Panc1 (cell line): Measurements from ENCODE around the gene DCTN5. TPM values are rescaled to one million over a fixed set of nuclear protein-coding genes. Genes with fewer than 3 reads are reported as not detected.

Source experiments
- ATAC-seq: fragments of 200-7000 bp; cut with Tn5 transposase; 2 replicates; pipeline ENCODE4 v1.9.1; 2020; ENCODE audit warnings: mild to moderate bottlenecking, moderate library complexity
- Bru-seq: library from RNA; stranded (reverse); fragments of 400-500 nt; gene quantifications from one replicate; lab custom pipeline; 2021; lab: Mats Ljungman, UMichigan
- BruChase-seq, 2 experiments: library from RNA; stranded (reverse); fragments of 400-500 nt; gene quantifications; one replicate each; lab custom pipeline; 2021; lab: Mats Ljungman, UMichigan
- BruUV-seq: library from RNA; stranded (reverse); fragments of 400-500 nt; replicated peaks from 2 replicates; lab custom pipeline; 2021; lab: Mats Ljungman, UMichigan
- CTCF ChIA-PET: fragments of 300-600 bp; sonication (Branson Sonifier 250); formaldehyde crosslinking; loops from one replicate; lab custom pipeline; 2022; ENCODE audit warnings: antibody characterized with exemption; lab: Charles Lee
- POLR2A ChIA-PET: fragments of 300-600 bp; sonication (Branson Sonifier 250); formaldehyde crosslinking; loops from one replicate; lab custom pipeline; 2022; ENCODE audit warnings: antibody characterized with exemption; lab: Charles Lee
- DNase-seq: peaks from one replicate; pipeline ENCODE4 v3.0.0-alpha.2; 2010; ENCODE audit warnings: low read depth, low spot score
- H3K27ac ChIP-seq: 2 replicates; pipeline ENCODE4 v1.5.1; 2011; ENCODE audit warnings: mild to moderate bottlenecking, low read length, inconsistent platforms
- H3K27me3 ChIP-seq: fragments of 200-500 bp; sonication (Bioruptor generic); 2 replicates; pipeline ENCODE4 v1.6.0; 2014; ENCODE audit warnings: low read length, inconsistent platforms; ENCODE audit not compliant: control insufficient read depth, insufficient read depth
- H3K36me3 ChIP-seq: fragments of 200-500 bp; sonication (Bioruptor generic); 2 replicates; pipeline ENCODE4 v1.5.1; 2014; ENCODE audit warnings: inconsistent platforms, mild to moderate bottlenecking, low read length, moderate library complexity; ENCODE audit not compliant: control insufficient read depth, insufficient read depth
- H3K4me1 ChIP-seq: 2 replicates; pipeline ENCODE4 v1.5.1; 2011; ENCODE audit warnings: inconsistent platforms, mild to moderate bottlenecking, low read length, moderate library complexity; ENCODE audit not compliant: control insufficient read depth, insufficient read depth
- H3K4me3 ChIP-seq, 2 experiments: 2 replicates each; pipeline ENCODE4 v1.5.1; 2011 to 2012; ENCODE audit warnings: low read depth in 2 of 2, low read length in 2 of 2, mild to moderate bottlenecking in 2 of 2, inconsistent platforms in 1 of 2, moderate library complexity in 1 of 2
- H3K9me3 ChIP-seq: fragments of 200-500 bp; sonication (Bioruptor generic); 2 replicates; pipeline ENCODE4 v1.5.1; 2014; ENCODE audit warnings: low read depth, mild to moderate bottlenecking, inconsistent platforms, low read length, moderate library complexity; ENCODE audit not compliant: control insufficient read depth, insufficient read depth
- POLR2AphosphoS5 ChIP-seq: IDR thresholded peaks from 2 replicates; pipeline ENCODE4 v1.6.1; 2012; ENCODE audit warnings: mild to moderate bottlenecking, low read depth, low read length, moderate library complexity
- REST ChIP-seq, 2 experiments: IDR thresholded peaks; 2 replicates each; pipeline ENCODE4 v1.6.1; 2011 to 2012; ENCODE audit warnings: low read depth in 2 of 2, control low read depth in 1 of 2, low read length in 1 of 2, mild to moderate bottlenecking in 1 of 2, moderate library complexity in 1 of 2; ENCODE audit not compliant: insufficient read depth in 1 of 2
- SIN3A ChIP-seq: IDR thresholded peaks from 2 replicates; pipeline ENCODE4 v1.6.1; 2012; ENCODE audit warnings: low read depth, mild to moderate bottlenecking, low read length, moderate library complexity, borderline replicate concordance; ENCODE audit not compliant: insufficient read depth
- TCF7L2 ChIP-seq: IDR thresholded peaks from 2 replicates; pipeline ENCODE4 v1.6.1; 2011; ENCODE audit warnings: mild to moderate bottlenecking, low read depth, low read length, inconsistent platforms
- in situ Hi-C: cut with HindIII; loops from 2 replicates; pipeline ENCODE4 v1.10.0; 2016; ENCODE audit warnings: low sequenced_read_pairs, low pct_unique_long_range_greater_than_20kb
- intact Hi-C: fragments of 100-400 bp; cut with micrococcal nuclease; formaldehyde crosslinking; loops from one replicate; pipeline ENCODE4 v1.10.0; 2022; ENCODE audit not compliant: unreplicated experiment
- long read RNA-seq: library from polyadenylated mRNA; unstranded; transcript quantifications from one replicate; pipeline ENCODE4 v2.0.0, GENCODE V29; 2021; ENCODE audit not compliant: unreplicated experiment
- polyA plus RNA-seq: library from polyadenylated mRNA; unstranded; fragments of >200 nt; gene quantifications from one replicate; pipeline ENCODE4 v1.2.1, GENCODE V29; 2012; ENCODE audit warnings: missing spikeins; ENCODE audit not compliant: insufficient read length
- total RNA-seq: library from RNA; stranded (reverse); gene quantifications from one replicate; pipeline ENCODE4 v1.2.1, GENCODE V29; 2021; ENCODE audit not compliant: unreplicated experiment
- TF ChIP-seq, protein P1 (sequence below): fragments of 450-650 bp; IDR thresholded peaks from 2 replicates; pipeline ENCODE4 v1.5.1; 2017; ENCODE audit warnings: mild to moderate bottlenecking

Gene DCTN5
- 72.9 TPM for total RNA-seq
- 55.7 TPM for polyA plus RNA-seq
- Bru-seq, nascent RNA: percentile 86 among the genes with signal in this experiment
- BruChase-seq, experiment 1, labeled RNA remaining after a 2-hour chase: percentile 92 among the genes with signal in this experiment
- percentile 92 among the genes with signal in this experiment for BruChase-seq, experiment 2, labeled RNA remaining after a 6-hour chase
- long read RNA-seq, full-length matches to known transcripts: 114 of 120 reads
- long read RNA-seq, partial matches to known transcripts: 3 of 120 reads
- long read RNA-seq, other reads (novel, unspliced or antisense): 3 of 120 reads

DNA sequence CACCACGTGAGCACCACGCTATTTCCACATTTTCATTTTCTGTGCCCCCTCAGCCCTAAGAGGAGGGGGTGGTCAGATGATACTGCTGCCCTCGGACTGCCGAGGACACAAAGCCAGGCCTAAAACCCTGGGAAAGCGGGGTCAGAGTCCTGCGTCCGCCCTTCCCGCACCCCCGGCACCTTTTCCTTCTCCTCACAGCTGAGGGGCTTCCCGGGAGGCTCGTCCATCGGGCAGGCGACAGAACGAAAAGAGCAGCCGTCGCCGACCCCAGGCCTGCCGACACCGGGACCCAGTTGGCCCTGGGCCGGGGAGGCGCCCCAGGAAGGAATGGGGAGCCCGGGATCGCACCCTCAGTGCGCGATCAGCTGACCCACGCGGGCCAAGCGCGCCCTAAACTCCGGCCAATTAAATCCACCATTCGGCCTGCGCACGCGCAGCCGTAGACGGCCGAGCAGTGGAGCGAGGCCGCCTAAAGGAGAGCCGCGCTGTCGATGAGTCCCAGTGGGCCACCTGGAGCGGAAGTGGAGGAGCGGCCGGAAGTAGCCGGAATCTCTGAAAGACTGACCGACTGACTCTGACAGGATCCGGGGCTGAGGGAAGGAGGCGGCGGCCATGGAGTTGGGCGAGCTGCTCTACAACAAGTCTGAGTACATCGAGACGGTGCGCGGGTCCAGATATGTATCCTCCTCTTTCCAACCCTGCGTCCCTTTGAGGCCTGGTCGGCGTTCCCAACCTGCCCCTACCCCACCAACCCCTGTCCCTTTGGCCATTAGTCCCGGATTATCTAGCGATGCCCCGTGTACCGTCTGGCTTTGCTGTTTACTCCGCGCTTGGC, at the start of gene DCTN5, which contains the start of gene PALB2:
DCTN5 (plus strand) TSS at position 536 of the 835 bp plus-strand sequence; CDS start at position 613, 77 bp downstream.
PALB2 (minus strand) TSS at position 380 of the 835 bp plus-strand sequence; CDS start at position 227, 153 bp downstream.
- intact Hi-C loops: no loop called here

More for the DNA sequence above, at the start of gene DCTN5, which contains the start of gene PALB2:
- Histone ChIP-seq H3K4me3 (peak within 1 kb of the TSS; percentile 96 to 98), H3K27ac (peak within 1 kb of the TSS; percentile 97), H3K27me3 (no peaks in the 10 kb centered on the region), H3K4me1 (0 out of 2 replicates have a peak, but pooled peaks cover 3% of the 10 kb centered on the region), H3K9me3 (no peaks in the 10 kb centered on the region), H3K36me3 (peaks cover 12% of the 10 kb centered on the region)
- ATAC-seq (peak; percentile 98), DNase-seq (peak; percentile 77)
- TF ChIP-seq TCF7L2 (peak; percentile 66), SIN3A (peak; percentile 80; the same call in 1 of the 2 replicates), POLR2AphosphoS5 (peak; percentile 88), REST (IDR thresholded peaks at IDR 0.05; ENCODE audit: insufficient read depth in 1 of 2, low read depth in 2 of 2, low read length in 1 of 2) (peak in 1 of 2 experiments; percentile 40; a peak in 1 of 4 replicates)
- TF ChIP-seq, protein P1, sequence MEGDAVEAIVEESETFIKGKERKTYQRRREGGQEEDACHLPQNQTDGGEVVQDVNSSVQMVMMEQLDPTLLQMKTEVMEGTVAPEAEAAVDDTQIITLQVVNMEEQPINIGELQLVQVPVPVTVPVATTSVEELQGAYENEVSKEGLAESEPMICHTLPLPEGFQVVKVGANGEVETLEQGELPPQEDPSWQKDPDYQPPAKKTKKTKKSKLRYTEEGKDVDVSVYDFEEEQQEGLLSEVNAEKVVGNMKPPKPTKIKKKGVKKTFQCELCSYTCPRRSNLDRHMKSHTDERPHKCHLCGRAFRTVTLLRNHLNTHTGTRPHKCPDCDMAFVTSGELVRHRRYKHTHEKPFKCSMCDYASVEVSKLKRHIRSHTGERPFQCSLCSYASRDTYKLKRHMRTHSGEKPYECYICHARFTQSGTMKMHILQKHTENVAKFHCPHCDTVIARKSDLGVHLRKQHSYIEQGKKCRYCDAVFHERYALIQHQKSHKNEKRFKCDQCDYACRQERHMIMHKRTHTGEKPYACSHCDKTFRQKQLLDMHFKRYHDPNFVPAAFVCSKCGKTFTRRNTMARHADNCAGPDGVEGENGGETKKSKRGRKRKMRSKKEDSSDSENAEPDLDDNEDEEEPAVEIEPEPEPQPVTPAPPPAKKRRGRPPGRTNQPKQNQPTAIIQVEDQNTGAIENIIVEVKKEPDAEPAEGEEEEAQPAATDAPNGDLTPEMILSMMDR: no peak
- BruUV-seq: no TSS peak
- ChIA-PET POLR2A (no interaction called here), CTCF (no interaction called here)
- in situ Hi-C loops: no loop called here
